Measurements from ENCODE around the gene PTPN7.
"Not testable (repeated sequence)": the region's sequence is repeated elsewhere in the genome, so short reads cannot be mapped to it uniquely, and the experiment has no call there.

PTPN7 gene

DNA sequence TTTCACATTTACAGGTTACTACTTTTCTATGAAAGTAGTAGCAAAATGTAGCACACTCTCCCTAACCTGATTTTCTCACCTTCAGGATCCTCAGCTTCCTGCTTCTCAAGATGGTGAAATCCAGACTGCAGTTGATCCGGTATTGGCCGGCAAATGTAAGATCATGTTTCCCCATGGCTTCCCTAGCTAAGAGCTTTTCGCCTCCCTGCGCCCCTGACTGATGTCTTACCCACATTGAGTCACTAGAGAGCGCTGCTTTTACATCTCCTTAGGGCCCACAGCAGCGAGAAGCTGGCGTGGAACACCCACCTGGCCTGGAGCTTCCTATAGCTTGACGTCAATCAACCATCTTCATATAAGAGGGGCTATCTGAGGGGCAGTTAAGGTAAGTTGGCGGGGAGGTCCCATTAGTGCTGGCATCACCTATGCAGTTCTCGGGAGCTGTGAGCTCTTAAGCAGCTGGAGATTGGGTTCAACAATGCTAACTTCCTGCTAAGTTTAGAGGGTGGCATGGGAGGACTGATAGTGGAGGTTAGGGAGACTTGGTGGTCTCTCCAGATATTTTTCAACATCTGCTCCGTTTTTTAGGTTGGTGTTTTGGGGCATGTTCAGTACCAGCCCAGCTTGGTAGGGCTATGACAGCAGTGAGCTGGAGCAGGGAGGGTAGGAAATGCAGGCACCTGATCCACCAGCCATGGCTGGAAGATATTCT is 5.5 kb downstream of the PTPN7 start:
- FAIRE-seq (peak; percentile 58), DNase-seq (ENCODE audit: insufficient read length) (no peak)
- TF ChIP-seq POLR2AphosphoS5 (IDR thresholded peaks at IDR 0.05; ENCODE audit: low read depth, low read length) (no peak), TAF1 (IDR thresholded peaks at IDR 0.05; ENCODE audit: borderline replicate concordance, low read depth, low read length) (no peak), POLR2A (IDR thresholded peaks at IDR 0.05; ENCODE audit: low read depth, low read length) (no peak)

DNA sequence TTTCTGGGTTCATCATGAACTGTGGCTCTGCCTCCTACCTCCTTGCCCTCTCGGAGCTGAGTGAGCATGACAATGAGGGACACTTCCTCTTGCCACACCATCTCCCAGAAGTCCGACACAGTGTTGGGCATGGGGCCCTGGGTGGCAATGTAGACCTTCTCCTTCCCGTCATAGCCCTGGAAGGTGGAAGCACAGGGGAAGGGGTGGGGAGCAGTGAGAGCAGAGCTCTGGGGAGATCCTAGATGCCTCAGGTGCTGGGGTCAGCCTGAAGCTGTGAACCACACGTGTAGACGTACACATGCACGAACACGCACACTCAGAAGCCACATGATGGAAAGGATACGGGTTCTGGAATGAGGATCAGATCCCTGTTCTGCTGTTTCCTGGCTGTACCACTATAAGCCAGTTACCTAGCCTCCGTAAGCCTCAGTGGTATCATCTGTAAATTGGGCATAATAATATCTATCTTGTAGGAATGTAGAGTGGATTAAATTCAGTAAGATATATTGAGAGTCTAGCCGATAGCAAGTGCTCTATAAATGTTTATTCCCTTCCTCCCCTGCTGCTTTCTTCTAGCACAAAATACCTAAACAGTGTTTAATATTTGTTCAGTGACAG is 6.1 kb downstream of the PTPN7 start:
- no peak for DNase-seq (ENCODE audit: insufficient read length)
- FAIRE-seq, result no peak
- TF ChIP-seq TAF1 (IDR thresholded peaks at IDR 0.05; ENCODE audit: borderline replicate concordance, low read depth, low read length), result no peak
- TF ChIP-seq POLR2A (IDR thresholded peaks at IDR 0.05; ENCODE audit: low read depth, low read length), result no peak
- no peak for TF ChIP-seq POLR2AphosphoS5 (IDR thresholded peaks at IDR 0.05; ENCODE audit: low read depth, low read length)

- DNase-seq (ENCODE audit: insufficient read length) (no peak), FAIRE-seq (no peak)
- TF ChIP-seq POLR2A (IDR thresholded peaks at IDR 0.05; ENCODE audit: low read depth, low read length) (no peak), POLR2AphosphoS5 (IDR thresholded peaks at IDR 0.05; ENCODE audit: low read depth, low read length) (no peak), TAF1 (IDR thresholded peaks at IDR 0.05; ENCODE audit: borderline replicate concordance, low read depth, low read length) (no peak)
Observed at GRCh38 chr1:202153284-202153683, 7.1 kb downstream of the PTPN7 start.

- no peak for FAIRE-seq
- no peak for TF ChIP-seq POLR2AphosphoS5 (IDR thresholded peaks at IDR 0.05; ENCODE audit: low read depth, low read length)
- no peak for TF ChIP-seq POLR2A (IDR thresholded peaks at IDR 0.05; ENCODE audit: low read depth, low read length)
- no peak for TF ChIP-seq TAF1 (IDR thresholded peaks at IDR 0.05; ENCODE audit: borderline replicate concordance, low read depth, low read length)
- DNase-seq (ENCODE audit: insufficient read length), result no peak
Observed at GRCh38 chr1:202152399-202152798, 8.0 kb downstream of the PTPN7 start.

DNA sequence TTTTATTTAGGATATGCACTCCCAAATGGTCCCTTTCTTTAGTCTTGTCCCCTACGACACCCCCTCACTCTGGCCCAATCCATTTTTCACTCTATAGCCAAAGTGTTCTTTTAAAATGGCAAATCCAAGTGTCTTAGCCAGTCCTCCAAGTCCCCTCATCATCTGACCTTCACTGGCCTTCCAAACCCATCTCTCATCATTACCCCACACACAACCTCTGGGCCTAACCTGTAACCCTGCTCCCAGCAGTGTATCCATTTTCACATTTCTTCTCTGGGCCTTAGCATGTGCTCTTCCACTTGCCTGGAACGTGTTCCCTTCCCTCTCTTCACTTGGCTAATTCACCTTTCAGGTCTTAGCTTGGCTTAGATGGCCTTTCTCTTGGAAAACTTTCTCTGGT is 9.4 kb downstream of the PTPN7 start:
- no peak for TF ChIP-seq TAF1 (IDR thresholded peaks at IDR 0.05; ENCODE audit: borderline replicate concordance, low read depth, low read length)
- no peak for TF ChIP-seq POLR2A (IDR thresholded peaks at IDR 0.05; ENCODE audit: low read depth, low read length)
- TF ChIP-seq POLR2AphosphoS5 (IDR thresholded peaks at IDR 0.05; ENCODE audit: low read depth, low read length), result 0 out of 2 replicates have a peak, but pooled peaks have one; percentile 23
- no peak for DNase-seq (ENCODE audit: insufficient read length)
- FAIRE-seq, result no peak

- no peak for FAIRE-seq
- no peak for DNase-seq (ENCODE audit: insufficient read length)
- TF ChIP-seq POLR2AphosphoS5 (IDR thresholded peaks at IDR 0.05; ENCODE audit: low read depth, low read length) (peak; percentile 18; the same call in 1 of the 2 replicates), TAF1 (IDR thresholded peaks at IDR 0.05; ENCODE audit: borderline replicate concordance, low read depth, low read length) (no peak), POLR2A (IDR thresholded peaks at IDR 0.05; ENCODE audit: low read depth, low read length) (no peak)
Observed at GRCh38 chr1:202150602-202151001, 9.8 kb downstream of the PTPN7 start.

DNA sequence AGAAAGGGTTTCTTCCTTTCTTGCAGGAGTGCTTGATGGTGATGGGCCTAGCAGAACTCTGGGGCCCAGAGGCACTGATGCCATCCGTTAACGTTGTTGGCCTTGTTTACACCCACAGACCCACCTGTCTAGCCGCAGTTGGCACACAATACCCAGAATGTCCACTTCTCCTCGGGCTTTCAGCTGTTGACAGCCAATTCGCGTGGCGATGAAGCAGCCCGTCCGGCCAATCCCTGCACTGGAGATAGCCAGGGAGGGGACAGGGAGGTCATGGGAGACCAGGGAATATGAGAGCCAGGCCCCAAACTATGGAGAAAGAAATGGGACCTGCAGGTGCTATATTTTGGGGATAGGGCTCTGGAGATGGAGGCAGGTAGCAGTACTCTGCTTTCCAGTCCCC is 10.2 kb downstream of the PTPN7 start:
- DNase-seq (ENCODE audit: insufficient read length) (no peak), FAIRE-seq (no peak)
- TF ChIP-seq POLR2A (IDR thresholded peaks at IDR 0.05; ENCODE audit: low read depth, low read length), result no peak
- TF ChIP-seq TAF1 (IDR thresholded peaks at IDR 0.05; ENCODE audit: borderline replicate concordance, low read depth, low read length), result no peak
- TF ChIP-seq POLR2AphosphoS5 (IDR thresholded peaks at IDR 0.05; ENCODE audit: low read depth, low read length), result no peak

DNA sequence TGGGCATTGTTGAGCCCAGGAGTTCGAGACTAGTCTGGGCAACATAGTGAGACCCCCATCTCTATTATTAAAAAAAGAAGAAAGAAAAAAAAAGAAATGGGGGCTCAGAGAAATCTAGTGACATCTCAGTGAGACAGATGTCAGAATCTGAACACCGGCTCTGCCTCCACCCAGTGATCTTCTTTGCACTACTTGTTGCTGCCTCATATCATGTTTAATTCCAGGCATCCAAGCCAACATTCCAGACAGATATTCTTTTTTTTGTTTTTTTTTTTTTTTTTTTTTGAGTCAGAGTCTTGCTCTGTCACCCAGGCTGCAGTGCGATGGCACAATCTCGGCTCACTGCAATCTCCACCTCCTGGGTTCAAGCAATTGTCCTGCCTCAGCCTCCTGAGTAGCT is 10.8 kb downstream of the PTPN7 start:
- TF ChIP-seq TAF1 (IDR thresholded peaks at IDR 0.05; ENCODE audit: borderline replicate concordance, low read depth, low read length) (no peak), POLR2A (IDR thresholded peaks at IDR 0.05; ENCODE audit: low read depth, low read length) (no peak), POLR2AphosphoS5 (IDR thresholded peaks at IDR 0.05; ENCODE audit: low read depth, low read length) (no peak)
- no peak for DNase-seq (ENCODE audit: insufficient read length)
- FAIRE-seq, result no peak

DNA sequence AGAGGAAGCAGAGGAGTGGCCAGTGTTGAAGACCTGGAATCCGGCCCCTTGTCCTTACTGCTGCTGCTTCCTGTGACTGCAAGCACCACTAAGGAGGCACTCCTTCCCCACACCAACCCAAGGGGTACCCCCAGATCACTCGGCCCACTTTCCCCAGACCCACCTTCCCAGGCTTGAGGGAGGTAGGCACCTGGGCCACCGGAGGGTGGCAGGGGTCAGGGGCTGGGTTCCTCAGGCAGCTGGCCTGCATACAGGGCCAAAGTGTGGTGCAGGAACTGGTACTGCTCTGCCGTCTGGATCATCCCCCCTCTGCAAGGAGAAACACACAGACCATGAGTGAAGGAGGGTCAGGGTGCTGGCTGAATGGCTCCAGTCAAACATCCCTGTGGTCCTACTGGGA is 12.0 kb downstream of the PTPN7 start:
- TF ChIP-seq POLR2A (IDR thresholded peaks at IDR 0.05; ENCODE audit: low read depth, low read length) (no peak), TAF1 (IDR thresholded peaks at IDR 0.05; ENCODE audit: borderline replicate concordance, low read depth, low read length) (no peak), POLR2AphosphoS5 (IDR thresholded peaks at IDR 0.05; ENCODE audit: low read depth, low read length) (no peak)
- DNase-seq (ENCODE audit: insufficient read length), result no peak
- no peak for FAIRE-seq

DNA sequence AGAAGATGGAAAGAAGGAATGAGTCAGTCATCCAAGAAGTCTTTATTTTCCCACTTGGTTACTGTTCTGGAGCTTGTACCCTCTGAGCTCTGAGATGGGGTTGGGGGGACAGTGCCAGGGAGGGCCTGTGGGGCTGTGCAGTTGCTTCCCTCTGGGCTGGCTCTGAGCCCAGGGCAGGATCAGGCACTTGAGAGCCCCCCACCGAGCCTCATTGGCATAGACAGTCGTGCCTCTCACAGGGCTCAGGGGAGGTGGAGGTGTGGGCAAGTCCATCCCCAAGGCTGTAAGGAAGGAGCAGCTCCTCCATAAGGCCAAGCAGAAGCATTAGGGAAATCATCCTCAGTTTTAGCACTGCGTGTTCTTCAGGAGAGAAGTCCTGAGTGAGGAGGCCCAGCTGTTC is 13.4 kb downstream of the PTPN7 start:
- no peak for FAIRE-seq
- TF ChIP-seq TAF1 (IDR thresholded peaks at IDR 0.05; ENCODE audit: borderline replicate concordance, low read depth, low read length), result no peak
- DNase-seq (ENCODE audit: insufficient read length), result no peak

GRCh38 chr1:202146279-202146678 is 14.1 kb downstream of the PTPN7 start:
- DNase-seq (ENCODE audit: insufficient read length) (no peak), FAIRE-seq (no peak)
- TF ChIP-seq POLR2AphosphoS5 (IDR thresholded peaks at IDR 0.05; ENCODE audit: low read depth, low read length) (no peak), POLR2A (IDR thresholded peaks at IDR 0.05; ENCODE audit: low read depth, low read length) (no peak), TAF1 (IDR thresholded peaks at IDR 0.05; ENCODE audit: borderline replicate concordance, low read depth, low read length) (no peak)

DNA sequence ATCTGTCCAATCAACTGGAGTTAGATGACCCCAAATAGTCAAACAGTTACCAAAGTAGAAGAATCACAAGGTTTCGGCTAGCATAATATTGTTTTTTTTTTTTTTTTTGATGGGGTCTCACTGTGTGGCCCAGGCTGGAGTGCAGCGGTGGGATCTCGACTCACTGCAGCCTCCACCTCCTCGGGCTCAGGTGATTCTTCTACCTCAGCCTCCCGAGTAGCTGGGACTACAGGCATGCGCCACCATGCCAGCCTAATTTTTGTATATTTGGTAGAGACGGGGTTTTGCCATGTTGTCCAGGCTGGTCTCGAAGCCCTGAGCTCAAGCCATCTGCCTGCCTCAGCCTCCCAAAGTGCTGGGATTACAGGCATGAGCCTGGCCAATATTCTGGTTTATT is 14.7 kb downstream of the PTPN7 start:
- FAIRE-seq; DNase-seq (ENCODE audit: insufficient read length): not testable (repeated sequence)
- TF ChIP-seq POLR2AphosphoS5 (IDR thresholded peaks at IDR 0.05; ENCODE audit: low read depth, low read length), result peak; percentile 15; the same call in 1 of the 2 replicates

Measured in GM12892 (cell line).